ENCODE results near the gene UBE2V1.

DNA sequence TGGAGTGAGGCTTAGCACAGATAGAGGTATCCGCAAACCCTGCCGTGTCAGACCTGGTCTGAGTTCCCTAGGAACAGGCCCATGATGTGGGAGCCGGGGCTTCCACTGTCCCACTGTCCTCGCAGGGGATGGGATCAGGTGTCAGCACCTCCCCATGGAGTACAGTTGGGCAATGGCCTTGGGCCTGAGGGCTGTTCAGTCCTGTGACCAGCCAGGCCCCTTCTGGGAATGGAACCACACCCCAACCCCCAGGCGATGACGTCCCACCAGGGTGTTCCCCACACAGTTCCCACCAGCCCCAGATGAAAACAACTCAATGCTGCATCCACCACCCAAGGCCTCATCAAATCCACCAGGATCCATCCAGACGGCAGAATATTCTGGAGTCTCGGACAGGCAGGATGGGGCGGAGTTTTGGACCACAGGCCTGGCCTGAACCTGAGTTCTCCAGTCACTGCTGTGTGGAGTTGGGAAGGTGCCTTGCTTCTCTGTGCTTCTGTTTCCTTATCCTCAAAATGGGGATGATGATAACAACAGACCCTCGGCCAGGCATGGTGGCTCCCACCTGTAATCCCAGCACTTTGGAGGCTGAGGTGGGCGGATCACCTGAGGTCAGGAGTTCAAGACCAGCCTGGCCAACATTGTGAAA, 62.2 kb downstream of the UBE2V1 start:
- TF ChIP-seq ZFP82 (CRISPR knock-in tag; IDR thresholded peaks at IDR 0.05; ENCODE audit: borderline replicate concordance) (no peak), SCMH1 (CRISPR knock-in tag; IDR thresholded peaks at IDR 0.05; ENCODE audit: borderline replicate concordance) (no peak), POLR2AphosphoS5 (IDR thresholded peaks at IDR 0.05; ENCODE audit: low read depth, low read length) (no peak)
- TF ChIP-seq, protein P1, sequence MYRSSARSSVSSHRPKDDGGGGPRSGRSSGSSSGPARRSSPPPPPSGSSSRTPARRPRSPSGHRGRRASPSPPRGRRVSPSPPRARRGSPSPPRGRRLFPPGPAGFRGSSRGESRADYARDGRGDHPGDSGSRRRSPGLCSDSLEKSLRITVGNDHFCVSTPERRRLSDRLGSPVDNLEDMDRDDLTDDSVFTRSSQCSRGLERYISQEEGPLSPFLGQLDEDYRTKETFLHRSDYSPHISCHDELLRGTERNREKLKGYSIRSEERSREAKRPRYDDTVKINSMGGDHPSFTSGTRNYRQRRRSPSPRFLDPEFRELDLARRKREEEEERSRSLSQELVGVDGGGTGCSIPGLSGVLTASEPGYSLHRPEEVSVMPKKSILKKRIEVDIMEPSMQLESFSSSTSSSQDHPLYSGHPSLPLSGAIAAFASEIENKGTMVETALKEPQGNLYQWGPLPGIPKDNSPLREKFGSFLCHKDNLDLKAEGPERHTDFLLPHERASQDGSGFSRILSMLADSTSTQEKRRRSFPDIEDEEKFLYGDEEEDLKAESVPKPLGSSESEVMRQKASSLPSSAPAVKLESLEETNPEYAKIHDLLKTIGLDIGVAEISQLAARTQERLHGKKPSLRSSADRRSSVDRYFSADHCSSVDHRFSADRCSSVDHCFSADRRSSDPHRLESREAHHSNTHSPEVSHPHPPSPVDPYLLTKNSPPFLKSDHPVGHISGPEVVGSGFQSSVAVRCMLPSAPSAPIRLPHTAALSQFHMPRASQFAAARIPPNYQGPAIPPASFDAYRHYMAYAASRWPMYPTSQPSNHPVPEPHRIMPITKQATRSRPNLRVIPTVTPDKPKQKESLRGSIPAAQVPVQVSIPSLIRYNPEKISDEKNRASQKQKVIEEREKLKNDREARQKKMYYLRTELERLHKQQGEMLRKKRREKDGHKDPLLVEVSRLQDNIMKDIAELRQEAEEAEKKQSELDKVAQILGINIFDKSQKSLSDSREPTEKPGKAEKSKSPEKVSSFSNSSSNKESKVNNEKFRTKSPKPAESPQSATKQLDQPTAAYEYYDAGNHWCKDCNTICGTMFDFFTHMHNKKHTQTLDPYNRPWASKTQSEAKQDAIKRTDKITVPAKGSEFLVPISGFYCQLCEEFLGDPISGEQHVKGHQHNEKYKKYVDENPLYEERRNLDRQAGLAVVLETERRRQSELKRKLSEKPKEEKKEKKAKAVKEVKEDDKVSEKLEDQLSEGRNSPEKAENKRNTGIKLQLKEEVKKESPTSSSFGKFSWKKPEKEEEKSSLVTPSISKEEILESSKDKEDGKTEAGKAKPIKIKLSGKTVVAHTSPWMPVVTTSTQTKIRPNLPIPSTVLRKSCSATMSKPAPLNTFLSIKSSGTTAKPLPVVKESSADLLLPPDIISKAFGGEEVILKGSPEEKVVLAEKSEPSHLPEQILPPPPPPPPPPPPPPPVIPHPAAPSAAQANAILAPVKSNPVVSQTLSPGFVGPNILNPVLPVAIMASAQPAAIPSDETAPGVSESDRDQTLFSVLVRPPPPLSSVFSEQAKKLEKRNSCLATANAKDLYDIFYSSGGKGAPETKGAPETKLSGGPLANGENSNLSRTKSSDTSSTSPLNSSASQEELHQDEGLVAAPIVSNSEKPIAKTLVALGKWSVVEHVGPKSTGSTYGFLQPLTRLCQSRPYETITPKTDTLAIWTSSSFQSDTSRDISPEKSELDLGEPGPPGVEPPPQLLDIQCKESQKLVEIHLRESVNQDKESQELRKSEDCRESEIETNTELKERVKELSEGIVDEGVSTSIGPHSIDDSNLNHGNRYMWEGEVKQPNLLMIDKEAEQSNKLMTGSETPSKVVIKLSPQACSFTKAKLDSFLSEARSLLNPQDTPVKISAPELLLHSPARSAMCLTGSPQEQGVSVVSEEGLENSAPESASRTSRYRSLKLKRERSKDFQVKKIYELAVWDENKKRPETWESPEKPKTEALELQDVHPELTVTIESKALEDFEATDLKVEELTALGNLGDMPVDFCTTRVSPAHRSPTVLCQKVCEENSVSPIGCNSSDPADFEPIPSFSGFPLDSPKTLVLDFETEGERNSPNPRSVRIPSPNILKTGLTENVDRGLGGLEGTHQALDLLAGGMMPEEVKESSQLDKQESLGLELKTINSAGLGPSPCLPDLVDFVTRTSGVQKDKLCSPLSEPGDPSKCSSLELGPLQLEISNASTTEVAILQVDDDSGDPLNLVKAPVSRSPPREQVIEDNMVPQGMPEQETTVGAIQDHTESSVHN (CRISPR knock-in tag; IDR thresholded peaks at IDR 0.05), result no peak
- TF ChIP-seq, protein P2, sequence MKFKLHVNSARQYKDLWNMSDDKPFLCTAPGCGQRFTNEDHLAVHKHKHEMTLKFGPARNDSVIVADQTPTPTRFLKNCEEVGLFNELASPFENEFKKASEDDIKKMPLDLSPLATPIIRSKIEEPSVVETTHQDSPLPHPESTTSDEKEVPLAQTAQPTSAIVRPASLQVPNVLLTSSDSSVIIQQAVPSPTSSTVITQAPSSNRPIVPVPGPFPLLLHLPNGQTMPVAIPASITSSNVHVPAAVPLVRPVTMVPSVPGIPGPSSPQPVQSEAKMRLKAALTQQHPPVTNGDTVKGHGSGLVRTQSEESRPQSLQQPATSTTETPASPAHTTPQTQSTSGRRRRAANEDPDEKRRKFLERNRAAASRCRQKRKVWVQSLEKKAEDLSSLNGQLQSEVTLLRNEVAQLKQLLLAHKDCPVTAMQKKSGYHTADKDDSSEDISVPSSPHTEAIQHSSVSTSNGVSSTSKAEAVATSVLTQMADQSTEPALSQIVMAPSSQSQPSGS (CRISPR knock-in tag; IDR thresholded peaks at IDR 0.05), result no peak
